T-helper 9 cell (primary cell): Measurements from ENCODE around the gene WNT11.
"Not testable (repeated sequence)": the region's sequence is repeated elsewhere in the genome, so short reads cannot be mapped to it uniquely, and the experiment has no call there.

Source experiments
- DNase-seq: peaks from one replicate; pipeline ENCODE4 v3.0.0-alpha.2; 2020

Gene WNT11

DNA sequence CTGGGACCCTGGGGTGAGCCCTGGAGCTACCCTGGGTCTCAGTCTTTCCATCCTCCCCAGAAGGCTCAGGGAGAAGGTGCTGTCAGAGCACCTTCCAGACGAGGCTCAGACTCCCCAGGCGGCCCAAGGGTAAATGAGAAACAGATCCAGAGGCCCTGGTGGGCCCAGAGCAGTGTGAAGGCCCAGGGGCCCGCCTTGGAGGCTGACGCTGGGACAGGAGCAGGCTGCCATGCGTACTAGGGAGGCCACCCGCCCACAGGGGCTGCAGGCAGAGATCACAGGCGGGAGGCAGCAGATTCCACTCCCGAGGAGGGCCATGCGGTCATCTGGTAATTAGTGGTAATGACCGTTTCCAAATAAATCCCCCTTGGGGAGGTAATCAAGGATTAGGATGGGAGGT lies 5.2 kb downstream of the WNT11 start:
- DNase-seq = no peak

GRCh38 chr11:76200006-76200940 lies 6.0 kb downstream of the WNT11 start:
- DNase-seq = no peak

GRCh38 chr11:76198691-76199090 lies 7.6 kb downstream of the WNT11 start:
- DNase-seq = not testable (repeated sequence)

GRCh38 chr11:76197941-76198640 lies 8.2 kb downstream of the WNT11 start:
- no peak for DNase-seq

DNA sequence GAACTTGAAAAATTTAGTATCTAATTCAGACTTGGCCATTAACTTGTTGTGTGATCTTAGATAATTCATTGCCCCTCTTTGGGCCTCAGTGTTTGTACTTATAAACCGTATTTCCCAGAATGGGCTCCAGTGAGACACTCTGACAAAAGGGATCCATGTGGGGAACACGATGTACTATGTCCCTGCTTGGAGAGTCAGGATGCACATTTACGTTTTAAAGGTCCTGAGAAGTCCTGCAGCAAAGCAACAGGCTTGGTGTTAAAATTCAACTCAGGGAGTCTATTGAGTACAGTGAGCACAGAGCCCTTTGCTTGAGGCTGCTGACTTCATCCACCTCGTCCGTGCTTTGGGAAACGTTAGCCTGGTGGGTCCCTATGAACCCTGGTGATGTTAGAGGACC lies 9.0 kb downstream of the WNT11 start:
- no peak for DNase-seq

DNA sequence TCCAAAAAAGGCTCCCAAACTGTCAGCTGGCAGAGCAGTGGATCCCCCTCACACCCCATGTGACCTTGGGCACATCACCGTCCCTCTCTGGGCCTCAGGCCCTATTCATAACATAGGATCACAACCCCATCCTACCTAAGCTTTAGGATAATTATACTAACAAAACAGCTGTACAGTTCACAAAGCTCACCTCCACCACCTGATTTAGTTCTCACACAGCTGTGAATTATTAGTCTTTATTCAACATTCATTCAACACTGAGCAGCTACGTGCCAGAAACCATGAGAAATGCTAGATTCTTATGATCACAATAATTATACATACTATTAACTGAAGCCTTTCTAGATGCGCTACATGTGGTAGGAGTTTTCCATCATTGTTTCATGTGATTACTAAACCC lies 9.5 kb downstream of the WNT11 start:
- no peak for DNase-seq

GRCh38 chr11:76194872-76195668 lies 11.2 kb downstream of the WNT11 start:
- no peak for DNase-seq

- DNase-seq = no peak
These were observed 13.1 kb downstream of the WNT11 start for GRCh38 chr11:76193219-76193618.

GRCh38 chr11:76190376-76190775 lies 15.9 kb downstream of the WNT11 start:
- no peak for DNase-seq

- DNase-seq = no peak
These were observed 16.6 kb downstream of the WNT11 start for GRCh38 chr11:76189682-76190081.

GRCh38 chr11:76188873-76189272 lies 17.4 kb downstream of the WNT11 start:
- DNase-seq = no peak

DNA sequence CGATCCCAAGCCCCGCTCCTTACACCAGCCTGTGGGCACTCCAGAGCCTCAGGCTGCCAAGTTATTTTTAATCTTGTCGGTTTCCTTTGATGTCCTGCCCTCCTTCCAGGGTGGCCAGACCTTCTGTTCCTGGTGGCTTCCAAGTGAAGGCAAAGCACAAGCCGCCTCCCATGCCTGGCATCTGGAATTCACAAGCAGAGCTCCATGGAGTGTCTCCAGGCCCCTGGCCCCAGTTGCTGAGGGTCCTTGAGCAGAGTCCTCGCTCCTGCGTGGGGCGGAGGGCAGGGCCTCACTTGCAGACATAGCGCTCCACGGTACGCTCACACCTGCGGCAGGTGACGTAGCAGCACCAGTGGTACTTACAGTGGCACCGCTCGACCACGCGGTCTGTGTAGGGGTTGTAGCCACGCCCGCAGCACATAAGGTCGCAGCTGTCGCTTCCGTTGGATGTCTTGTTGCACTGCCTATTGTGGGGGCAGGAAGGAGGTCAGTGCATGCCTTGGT lies 19.5 kb downstream of the WNT11 start:
- DNase-seq = no peak

DNA sequence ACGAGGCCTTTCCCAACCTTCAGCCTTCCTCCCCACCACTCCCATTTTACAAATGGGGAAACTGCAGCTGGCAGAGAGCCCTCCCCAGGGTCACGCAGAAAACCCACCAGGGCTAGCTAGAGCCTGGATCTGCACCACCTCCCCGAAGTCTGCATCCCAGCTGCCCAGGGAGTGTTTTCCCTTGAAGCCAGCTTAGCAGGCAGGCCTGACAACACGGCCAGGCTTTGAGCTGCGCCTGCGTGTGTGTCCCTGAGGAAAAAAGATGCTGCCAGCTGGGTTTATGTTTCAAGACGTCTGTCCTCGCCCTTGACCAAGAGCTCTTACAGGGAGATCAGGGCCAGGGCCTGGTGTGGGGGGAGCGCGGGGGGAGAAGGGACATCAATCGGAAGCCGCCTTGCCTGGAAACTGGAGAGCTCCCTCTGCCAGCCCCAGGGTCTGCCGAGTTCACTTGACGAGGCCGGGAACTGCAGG lies 20.3 kb downstream of the WNT11 start:
- no peak for DNase-seq

DNA sequence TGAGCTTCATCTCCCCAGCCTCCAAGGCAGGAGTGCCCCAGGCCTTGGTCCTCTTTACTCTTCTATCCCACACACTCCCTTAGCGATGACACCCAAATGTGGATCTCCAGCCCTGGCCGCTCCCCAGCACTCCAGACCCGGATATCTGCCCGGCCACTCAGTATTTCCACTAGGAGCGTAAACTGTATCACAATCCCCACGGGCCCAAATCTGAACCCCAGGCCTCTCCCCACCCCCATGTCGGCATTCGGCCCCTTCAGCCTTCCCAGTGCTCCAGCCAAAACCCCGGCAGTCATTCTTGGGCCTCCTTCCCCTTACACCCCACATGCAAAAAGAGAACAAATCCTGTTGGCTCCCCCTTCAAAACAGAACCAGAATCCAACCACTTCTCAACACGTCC lies 20.8 kb downstream of the WNT11 start:
- DNase-seq = no peak

GRCh38 chr11:76184551-76184993 lies 21.7 kb downstream of the WNT11 start:
- DNase-seq = no peak

DNA sequence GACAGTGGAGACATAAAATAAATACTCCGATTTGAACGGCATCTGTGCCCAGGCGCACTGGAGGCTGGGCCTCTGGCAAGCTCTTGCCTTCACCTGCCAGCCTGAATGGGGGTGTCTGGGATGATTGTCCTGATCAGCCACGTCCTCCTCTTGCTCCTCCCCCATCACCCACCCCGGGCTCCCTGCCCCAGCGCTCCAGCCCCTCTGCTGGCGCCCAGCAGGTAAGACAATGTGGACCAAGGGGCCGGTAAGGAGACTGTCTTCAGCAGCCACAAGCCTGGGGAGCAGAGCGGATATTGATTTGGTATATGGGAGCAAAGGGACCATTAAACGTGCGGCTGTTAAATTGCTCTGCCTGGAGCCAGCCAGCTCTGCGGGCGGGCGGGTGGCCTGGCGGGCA lies 24.9 kb downstream of the WNT11 start:
- no peak for DNase-seq

- no peak for DNase-seq
These were observed 27.2 kb downstream of the WNT11 start for GRCh38 chr11:76179147-76179546.

GRCh38 chr11:76177250-76177686 lies 29.0 kb downstream of the WNT11 start:
- no peak for DNase-seq

- DNase-seq = no peak
These were observed 29.8 kb downstream of the WNT11 start for GRCh38 chr11:76176463-76176862.

GRCh38 chr11:76175783-76176182 lies 30.5 kb downstream of the WNT11 start:
- no peak for DNase-seq

- DNase-seq = no peak
These were observed 32.0 kb downstream of the WNT11 start for GRCh38 chr11:76174330-76174729.

DNA sequence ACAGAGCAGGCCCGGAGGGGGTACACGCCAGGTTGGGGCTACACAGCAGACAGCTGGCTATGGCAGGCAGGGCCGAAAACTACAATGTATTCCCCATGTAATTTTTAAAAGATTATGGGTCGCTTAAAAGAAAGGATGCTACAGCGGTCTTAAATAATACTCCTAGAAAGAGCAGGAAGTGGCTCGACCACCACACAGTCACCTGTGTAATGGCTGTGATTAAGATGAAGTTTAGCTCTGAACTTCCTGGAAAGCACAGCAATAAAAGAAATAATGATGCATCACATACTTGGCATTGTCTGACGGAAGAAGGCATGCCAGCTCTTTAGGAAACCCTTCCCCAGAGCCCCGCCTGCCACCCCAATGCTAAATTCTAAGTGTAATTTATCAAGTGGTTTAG lies 32.6 kb downstream of the WNT11 start:
- DNase-seq = no peak

DNA sequence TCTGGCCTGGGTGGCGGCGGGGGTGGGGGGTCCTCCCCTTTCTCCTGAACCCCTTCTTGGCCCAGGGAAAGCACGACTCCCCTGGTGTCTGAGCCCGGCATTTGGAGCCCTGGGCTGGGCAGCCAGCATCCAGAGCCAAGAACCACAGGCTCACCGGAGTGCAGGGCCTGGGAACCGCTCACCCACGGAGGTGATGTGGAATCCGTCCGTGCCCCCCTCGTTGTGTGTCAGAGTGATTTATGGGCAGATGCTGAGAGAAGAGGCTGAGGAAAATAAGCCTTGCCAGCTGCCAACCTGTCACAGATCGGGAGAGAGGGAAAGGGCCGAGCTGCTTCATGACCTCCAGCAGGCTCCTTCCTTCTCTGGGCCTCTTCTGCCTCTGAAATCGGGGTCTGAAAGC lies 33.7 kb downstream of the WNT11 start:
- DNase-seq = no peak
